GM10248 (cell line): ENCODE data around the gene CHCHD5.
"Not testable (repeated sequence)": the region's sequence is repeated elsewhere in the genome, so short reads cannot be mapped to it uniquely, and the experiment has no call there.

Experiments
- CTCF ChIA-PET: fragments of 300-600 bp; sonication (Branson Sonifier 250); formaldehyde crosslinking; extraction: SDS; loops from one replicate; lab custom pipeline; 2021; ENCODE audit warnings: antibody characterized with exemption; lab: Yijun Ruan, JAX
- POLR2A ChIA-PET: fragments of 350-650 bp; sonication (Branson Sonifier 250); formaldehyde crosslinking; extraction: SDS; loops from one replicate; lab custom pipeline; 2020; ENCODE audit warnings: antibody characterized with exemption; lab: Yijun Ruan, JAX
- DNase-seq: peaks from one replicate; pipeline ENCODE4 v3.0.0; 2012; ENCODE audit errors: extremely low spot score
- CTCF ChIP-seq: IDR thresholded peaks from 2 replicates; pipeline ENCODE4 v1.5.1; 2012; ENCODE audit warnings: mild to moderate bottlenecking, low read depth; ENCODE audit errors: extremely low read depth, missing control alignments, control extremely low read depth

The CHCHD5 gene

GRCh38 chr2:112542123-112542983 lies 42.1 kb upstream of the CHCHD5 start, which contains the start of gene POLR1B:
Gene POLR1B (plus strand): TSS chr2:112542465. CDS start chr2:112542495, 30 bp downstream.
- peak; percentile 8 for TF ChIP-seq CTCF
- ChIA-PET POLR2A (no interaction called here), CTCF (interaction anchor here (0.7 to 1.6 kb wide), 5 partner anchors 11 to 343 kb away, joined by 3 to 5 read pairs (median 3); no protein-coding TSS in a partner anchor)
- peak; percentile 90 for DNase-seq

- no peak for TF ChIP-seq CTCF
- POLR2A ChIA-PET: interaction anchor here (0.7 to 1.3 kb wide), 2 partner anchors 9 to 223 kb away, joined by 3 read pairs; no protein-coding TSS in a partner anchor
- CTCF ChIA-PET: interaction anchor here (0.7 to 2.7 kb wide), 7 partner anchors 10 to 342 kb away, joined by 3 to 6 read pairs (median 3); no protein-coding TSS in a partner anchor
- DNase-seq: no peak
These were observed 41.3 kb upstream of the CHCHD5 start for GRCh38 chr2:112542984-112543661.

GRCh38 chr2:112547333-112547732 lies 37.1 kb upstream of the CHCHD5 start:
- ChIA-PET POLR2A (no interaction called here), CTCF (interaction anchor here (0.9 to 1.5 kb wide), 5 partner anchors 10 to 288 kb away, joined by 3 to 4 read pairs (median 3); no protein-coding TSS in a partner anchor)
- no peak for DNase-seq
- no peak for TF ChIP-seq CTCF

GRCh38 chr2:112548980-112549379 lies 35.4 kb upstream of the CHCHD5 start:
- no peak for DNase-seq
- no peak for TF ChIP-seq CTCF
- CTCF ChIA-PET: interaction anchor here (1.2 to 1.3 kb wide), 2 partner anchors 19 to 290 kb away, joined by 3 read pairs; no protein-coding TSS in a partner anchor
- POLR2A ChIA-PET: no interaction called here

- no peak for TF ChIP-seq CTCF
- ChIA-PET CTCF (interaction anchor here (1.2 to 1.7 kb wide), 5 partner anchors 8 to 119 kb away, joined by 3 to 6 read pairs (median 3); no protein-coding TSS in a partner anchor), POLR2A (no interaction called here)
- DNase-seq: no peak
These were observed 18.3 kb upstream of the CHCHD5 start for GRCh38 chr2:112566104-112566503.

GRCh38 chr2:112566508-112566907 lies 17.9 kb upstream of the CHCHD5 start:
- DNase-seq, POLR2A ChIA-PET: not testable (repeated sequence)
- CTCF ChIA-PET: interaction anchor here (1.3 to 1.7 kb wide), 2 partner anchors 22 to 119 kb away, joined by 3 to 6 read pairs; no protein-coding TSS in a partner anchor
